Lung (tissue), 12 donors: ENCODE results near the gene TXNRD1. TPM values are rescaled to one million over a fixed set of nuclear protein-coding genes. Genes with fewer than 3 reads are reported as not detected.

ENCODE experiments used
- ATAC-seq: fragments of 200-7000 bp; cut with Tn5 transposase; one replicate; pipeline ENCODE4 v1.9.1; 2020; ENCODE audit warnings: moderate number of reproducible peaks; ENCODE audit not compliant: insufficient read depth, low FRiP score
- DNase-seq, 3 donors: peaks; one replicate each; pipeline ENCODE4 v3.0.0-alpha.2; 2013 to 2017
- H3K27ac ChIP-seq, 2 donors: one replicate each; pipeline ENCODE4 v1.5.1; 2013; ENCODE audit warnings: mild to moderate bottlenecking in 2 of 2, moderate library complexity in 2 of 2, control low read depth in 1 of 2, inconsistent platforms in 1 of 2, low read depth in 1 of 2, low read length in 1 of 2
- H3K27me3 ChIP-seq, 3 donors: one replicate each; pipeline ENCODE4 v1.5.1; 2013; ENCODE audit warnings: low read length in 2 of 3; ENCODE audit not compliant: control insufficient read depth in 3 of 3, insufficient read depth in 3 of 3
- H3K36me3 ChIP-seq, 4 donors: one replicate each; pipeline ENCODE4 v1.5.1; 2013; ENCODE audit warnings: low read length in 4 of 4, mild to moderate bottlenecking in 1 of 4, moderate library complexity in 1 of 4; ENCODE audit not compliant: control insufficient read depth in 4 of 4, insufficient read depth in 4 of 4
- H3K4me1 ChIP-seq, 5 donors: one replicate each; pipeline ENCODE4 v1.5.1; 2013; ENCODE audit warnings: low read length in 5 of 5, mild to moderate bottlenecking in 2 of 5, moderate library complexity in 1 of 5; ENCODE audit not compliant: control insufficient read depth in 5 of 5, insufficient read depth in 5 of 5
- H3K4me3 ChIP-seq: one replicate; pipeline ENCODE4 v1.5.1; 2013; ENCODE audit warnings: mild to moderate bottlenecking, control low read depth, moderate library complexity
- H3K9ac ChIP-seq, 2 donors: one replicate each; pipeline ENCODE4 v1.5.1; 2013; ENCODE audit warnings: low read length in 2 of 2, control low read depth in 1 of 2; ENCODE audit not compliant: insufficient read depth in 1 of 2
- H3K9me3 ChIP-seq, 4 donors: one replicate each; pipeline ENCODE4 v1.5.1; 2013; ENCODE audit warnings: low read length in 3 of 4, mild to moderate bottlenecking in 1 of 4, moderate library complexity in 1 of 4; ENCODE audit not compliant: control insufficient read depth in 4 of 4, insufficient read depth in 3 of 4
- WGBS, 2 donors: extraction: QIAGEN DNeasy Blood & Tissue Kit; methylation state at CpG; one replicate each; pipeline ENCODE4 v1.1.7; 2013; 5-methylcytosine and 5-hydroxymethylcytosine counted together
- polyA plus RNA-seq, 2 donors: library from polyadenylated mRNA; stranded (reverse); fragments of 200-250 nt; gene quantifications; one replicate each; pipeline ENCODE4 v1.2.1, GENCODE V29; 2013
- total RNA-seq, 2 donors: library from RNA; depleted of rRNA in 1 of 2; stranded (reverse); fragments of >200 nt in 1 of 2; gene quantifications; one replicate each; pipeline ENCODE4 v1.2.1, GENCODE V29; 2014 to 2021
- TF ChIP-seq, protein P1 (sequence below): IDR thresholded peaks from 2 replicates; pipeline ENCODE4 v1.5.1; 2012; ENCODE audit warnings: mild to moderate bottlenecking; ENCODE audit errors: control extremely low read depth, extremely low read depth
- donor health status: control.
- donor health status: control.
- donor health status: Bipolar disorder and iron deficiency.
- donor health status: healthy.
- donor health status: DM: yes; HTN: yes; CAD: no.

TXNRD1 gene
- total and polyA plus RNA-seq, 4 donors, result 74.2 to 166 (median 125) TPM

DNA sequence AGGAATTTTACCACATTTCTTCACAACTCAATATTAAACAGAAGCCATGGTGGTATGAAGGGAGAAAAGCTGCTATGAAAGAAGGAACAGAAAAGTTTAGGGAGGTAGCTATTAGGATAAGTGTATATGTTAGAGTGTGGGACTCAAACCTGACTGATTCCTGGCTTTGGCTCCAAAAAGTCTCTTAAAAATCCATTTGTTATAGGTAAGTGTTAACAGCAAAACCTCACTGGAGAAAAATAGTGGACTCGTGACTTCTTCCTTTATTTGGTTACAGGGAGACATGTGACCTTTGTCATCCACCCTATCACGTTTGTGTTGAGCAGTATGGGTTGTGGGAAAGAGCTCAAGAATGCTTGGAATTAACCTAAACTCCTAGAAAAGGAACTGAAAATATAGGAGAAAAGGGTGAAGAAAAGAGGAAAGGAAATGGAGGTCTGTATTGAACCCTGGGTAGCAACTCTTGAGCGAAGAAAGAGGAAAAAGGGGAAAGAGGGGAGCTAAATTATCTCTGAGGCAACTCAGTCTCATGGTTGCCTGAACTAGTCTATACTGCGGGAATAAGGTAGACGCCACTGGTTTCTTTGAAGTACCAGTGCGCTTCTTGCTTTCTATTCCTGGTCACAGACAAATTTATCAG is 84.4 kb downstream of the TXNRD1 start:
- Histone ChIP-seq H3K27me3 (no peaks in the 10 kb centered on the region), H3K27ac (no peak overlapping the region), H3K36me3 (peaks cover 0 to 13% (median 7%) of the 10 kb centered on the region in 4 donors), H3K9ac (no peak overlapping the region), H3K9me3 (no peaks in the 10 kb centered on the region), H3K4me3 (no peak overlapping the region), H3K4me1 (peaks cover 3 to 18% (median 8%) of the 10 kb centered on the region in 5 donors)
- ATAC-seq (no peak), DNase-seq (no peak)
- TF ChIP-seq, protein P1, sequence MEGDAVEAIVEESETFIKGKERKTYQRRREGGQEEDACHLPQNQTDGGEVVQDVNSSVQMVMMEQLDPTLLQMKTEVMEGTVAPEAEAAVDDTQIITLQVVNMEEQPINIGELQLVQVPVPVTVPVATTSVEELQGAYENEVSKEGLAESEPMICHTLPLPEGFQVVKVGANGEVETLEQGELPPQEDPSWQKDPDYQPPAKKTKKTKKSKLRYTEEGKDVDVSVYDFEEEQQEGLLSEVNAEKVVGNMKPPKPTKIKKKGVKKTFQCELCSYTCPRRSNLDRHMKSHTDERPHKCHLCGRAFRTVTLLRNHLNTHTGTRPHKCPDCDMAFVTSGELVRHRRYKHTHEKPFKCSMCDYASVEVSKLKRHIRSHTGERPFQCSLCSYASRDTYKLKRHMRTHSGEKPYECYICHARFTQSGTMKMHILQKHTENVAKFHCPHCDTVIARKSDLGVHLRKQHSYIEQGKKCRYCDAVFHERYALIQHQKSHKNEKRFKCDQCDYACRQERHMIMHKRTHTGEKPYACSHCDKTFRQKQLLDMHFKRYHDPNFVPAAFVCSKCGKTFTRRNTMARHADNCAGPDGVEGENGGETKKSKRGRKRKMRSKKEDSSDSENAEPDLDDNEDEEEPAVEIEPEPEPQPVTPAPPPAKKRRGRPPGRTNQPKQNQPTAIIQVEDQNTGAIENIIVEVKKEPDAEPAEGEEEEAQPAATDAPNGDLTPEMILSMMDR, result no peak
- WGBS, 2 donors, result 64 to 71% methylated on average over 6 of the region's 6 CpGs

DNA sequence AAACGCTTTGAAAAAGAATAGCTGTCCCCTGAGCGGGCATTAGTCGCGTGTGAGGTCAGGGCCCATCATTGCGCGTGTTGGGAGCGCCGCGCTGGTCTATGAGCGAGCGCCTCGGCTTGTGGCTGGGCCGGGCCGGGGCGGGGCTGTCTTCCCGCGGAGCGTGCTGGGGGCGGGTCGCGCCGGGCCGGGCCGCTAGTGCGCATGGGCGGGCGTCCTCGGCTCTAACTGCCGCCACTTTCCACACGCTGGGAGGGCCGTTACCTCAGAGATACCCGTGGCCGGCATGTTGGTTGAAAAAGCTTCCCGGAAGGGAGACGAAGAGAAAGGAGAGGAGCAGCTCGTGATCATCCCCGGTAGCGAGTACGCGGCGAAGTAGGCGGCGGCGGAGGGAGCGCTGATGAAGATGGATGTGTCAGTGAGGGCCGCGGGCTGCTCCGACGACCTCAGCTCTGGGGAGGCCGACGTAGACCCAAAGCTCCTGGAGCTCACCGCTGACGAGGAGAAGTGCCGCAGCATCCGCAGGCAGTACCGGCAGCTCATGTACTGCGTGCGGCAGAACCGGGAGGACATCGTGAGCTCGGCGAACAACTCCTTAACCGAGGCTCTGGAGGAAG is 88.1 kb downstream of the TXNRD1 start, which contains the start of gene EID3:
Gene EID3, plus strand, starts transcription at position 202 of the 614 bp plus-strand sequence. Its CDS starts 196 bp downstream, at position 398.
- Histone ChIP-seq H3K9me3 (no peaks in the 10 kb centered on the region), H3K27ac (peak within 1 kb of the TSS; percentile 14 to 82), H3K9ac (peak within 1 kb of the TSS; percentile 46 to 79), H3K4me1 (peaks cover 8 to 18% (median 10%) of the 10 kb centered on the region in 5 donors), H3K36me3 (peaks cover 0 to 9% (median 1%) of the 10 kb centered on the region in 4 donors), H3K27me3 (no peaks in the 10 kb centered on the region), H3K4me3 (peak within 1 kb of the TSS; percentile 17)
- TF ChIP-seq, protein P1, result no peak
- peak; percentile 97 for ATAC-seq
- DNase-seq, result peak; percentile 90 to 94 (median 93)
- WGBS, 2 donors, result 5 to 19% methylated on average over 57 to 63 of the region's 63 CpGs

DNA sequence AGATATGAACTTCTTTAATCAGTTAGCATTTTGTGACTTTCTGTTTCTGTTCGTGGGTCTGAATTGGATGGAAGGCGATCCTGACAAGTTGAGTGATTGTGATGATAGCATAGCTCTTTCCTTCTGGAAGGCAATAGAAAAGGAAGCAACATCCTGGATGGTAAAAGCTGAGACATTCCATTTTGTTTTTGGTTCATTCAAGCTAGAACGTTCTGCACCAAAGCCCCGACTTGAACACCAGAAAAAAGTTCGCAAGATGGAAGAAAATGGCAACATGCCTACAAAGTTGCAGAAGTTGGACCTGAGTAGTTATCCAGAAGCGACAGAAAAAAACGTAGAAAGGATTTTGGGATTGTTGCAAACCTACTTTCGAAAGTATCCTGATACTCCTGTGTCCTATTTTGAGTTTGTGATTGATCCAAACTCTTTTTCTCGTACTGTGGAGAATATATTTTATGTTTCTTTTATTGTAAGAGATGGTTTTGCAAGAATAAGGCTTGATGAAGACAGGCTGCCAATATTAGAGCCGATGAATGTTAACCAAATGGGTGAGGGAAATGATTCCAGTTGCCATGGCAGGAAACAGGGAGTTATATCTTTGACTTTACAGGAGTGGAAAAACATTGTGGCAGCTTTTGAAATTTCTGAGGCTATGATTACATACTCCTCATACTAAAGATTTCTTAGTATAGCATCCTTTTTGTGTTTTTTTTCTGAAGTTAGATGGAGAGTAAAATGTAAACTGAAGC is 88.9 kb downstream of the TXNRD1 start:
- H3K36me3 ChIP-seq, result peaks cover 0 to 9% (median 1%) of the 10 kb centered on the region in 4 donors
- peak overlapping the region; percentile 17 for H3K4me3 ChIP-seq
- H3K9me3 ChIP-seq, result no peaks in the 10 kb centered on the region
- H3K27ac ChIP-seq, result peak overlapping the region in 1 of 2 donors; percentile 82
- no peaks in the 10 kb centered on the region for H3K27me3 ChIP-seq
- ATAC-seq (no peak), DNase-seq (peak in 1 of 3 donors; percentile 35)
- TF ChIP-seq, protein P1, result no peak
- peaks cover 8 to 18% (median 10%) of the 10 kb centered on the region in 5 donors for H3K4me1 ChIP-seq
- WGBS, 2 donors, result 78 to 84% methylated on average over 10 of the region's 10 CpGs
- H3K9ac ChIP-seq, result peak overlapping the region in 1 of 2 donors; percentile 79
